Tibial artery (tissue), 4 donors: Measurements from ENCODE around the gene CFAP100.

Experiments
- DNase-seq, 2 donors: peaks; one replicate each; pipeline ENCODE4 v3.0.0-alpha.2; 2019
- H3K27ac ChIP-seq, 2 donors: fragments of 200-600 bp; sonication (generic) in 1 of 2; 1 replicate in 1 of 2; 2 replicates in 1 of 2; pipeline ENCODE4 v1.5.1; 2018 to 2019; ENCODE audit warnings: mild to moderate bottlenecking in 1 of 2
- H3K27me3 ChIP-seq, 2 donors: fragments of 200-600 bp; sonication (generic) in 1 of 2; one replicate each; pipeline versions ENCODE4 v1.5.1 to v1.6.0; 2016 to 2019
- H3K36me3 ChIP-seq, 3 donors: fragments of 200-600 bp; sonication (generic) in 2 of 3; one replicate each; pipeline ENCODE4 v1.5.1; 2016 to 2019; ENCODE audit warnings: mild to moderate bottlenecking in 2 of 3
- H3K4me1 ChIP-seq, 4 donors: fragments of 200-600 bp; sonication (generic) in 2 of 4; 1 replicate in 3 of 4; 2 replicates in 1 of 4; pipeline ENCODE4 v1.5.1; 2016 to 2019
- H3K4me3 ChIP-seq, 2 donors: fragments of 200-600 bp; sonication (generic) in 1 of 2; 1 replicate in 1 of 2; 2 replicates in 1 of 2; pipeline ENCODE4 v1.5.1; 2018 to 2019; ENCODE audit warnings: mild to moderate bottlenecking in 2 of 2
- H3K9me3 ChIP-seq, 3 donors: fragments of 200-600 bp; sonication (generic) in 1 of 3; one replicate each; pipeline ENCODE4 v1.5.1; 2016 to 2019
- CTCF ChIP-seq, 2 experiments: fragments of 200-600 bp in 1 of 2; fragments of 450-650 bp in 1 of 2; IDR thresholded peaks; one replicate each; pipeline ENCODE4 v1.5.1; 2017 to 2019; ENCODE audit warnings: antibody characterized with exemption in 2 of 2, mild to moderate bottlenecking in 1 of 2, moderate library complexity in 1 of 2
- intact Hi-C: fragments of 100-400 bp; cut with DNase I; formaldehyde crosslinking; loops from one replicate; pipeline ENCODE4 v1.15.0; 2023; ENCODE audit warnings: low total_unique reads

Gene CFAP100

GRCh38 chr3:126445506-126445905 lies 50.8 kb downstream of the CFAP100 start:
- Histone ChIP-seq H3K4me1 (peaks cover 0 to 4% (median 0%) of the 10 kb centered on the region in 4 donors), H3K36me3 (peaks cover 29 to 45% (median 40%) of the 10 kb centered on the region in 3 donors), H3K9me3 (no peaks in the 10 kb centered on the region), H3K27ac (no peak overlapping the region), H3K27me3 (no peaks in the 10 kb centered on the region), H3K4me3 (no peak overlapping the region)
- no peak for TF ChIP-seq CTCF (IDR thresholded peaks at IDR 0.05)
- intact Hi-C loops: no loop called here
- DNase-seq: no peak

DNA sequence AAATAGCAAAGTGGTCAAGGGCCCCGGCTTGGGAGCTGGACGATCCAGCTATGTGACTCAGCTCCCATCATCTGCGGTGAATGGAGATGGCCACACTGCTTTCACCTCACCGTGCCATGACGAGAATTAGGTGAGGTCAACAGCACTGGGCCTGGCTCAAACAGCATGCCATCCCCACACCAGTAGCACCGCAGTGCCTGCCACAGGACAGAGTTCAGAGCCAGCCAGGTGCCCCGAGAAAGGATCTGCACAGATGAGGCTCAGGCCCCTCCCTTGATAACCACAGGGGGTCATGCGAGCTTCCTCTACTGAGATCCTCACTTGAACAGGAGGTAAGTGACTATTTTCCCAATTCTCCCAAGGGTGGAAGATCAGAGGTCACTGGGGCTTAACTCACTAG lies 51.6 kb downstream of the CFAP100 start:
- Histone ChIP-seq H3K27me3 (no peaks in the 10 kb centered on the region), H3K4me1 (peaks cover 0 to 4% (median 0%) of the 10 kb centered on the region in 4 donors), H3K27ac (no peak overlapping the region), H3K36me3 (peaks cover 33 to 45% (median 40%) of the 10 kb centered on the region in 3 donors), H3K4me3 (no peak overlapping the region), H3K9me3 (no peaks in the 10 kb centered on the region)
- intact Hi-C loops: no loop called here
- TF ChIP-seq CTCF (IDR thresholded peaks at IDR 0.05): no peak
- DNase-seq: peak in 1 of 2 donors; percentile 54

DNA sequence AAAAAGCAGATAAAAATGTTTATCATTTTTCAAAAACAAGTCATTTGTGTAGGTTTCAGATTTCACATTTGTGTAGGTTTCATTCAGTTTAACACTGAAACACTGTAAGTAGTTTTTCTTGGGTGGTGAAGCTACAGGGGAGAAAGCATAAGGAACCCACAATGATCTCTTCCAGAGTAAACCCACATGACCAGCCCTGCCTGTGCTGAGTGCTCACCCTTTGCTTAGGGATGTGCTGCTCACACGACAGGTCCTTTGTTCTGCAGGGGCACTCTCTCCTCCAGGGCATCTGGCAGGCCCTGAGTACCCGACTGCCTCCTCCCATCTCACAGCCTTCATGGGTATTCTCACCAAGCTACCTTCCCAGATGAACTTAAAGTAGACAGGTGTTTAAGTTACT lies 52.1 kb downstream of the CFAP100 start:
- DNase-seq: no peak
- H3K27me3 ChIP-seq: no peaks in the 10 kb centered on the region
- no peak for TF ChIP-seq CTCF (IDR thresholded peaks at IDR 0.05)
- intact Hi-C loops: no loop called here
- peaks cover 34 to 45% (median 40%) of the 10 kb centered on the region in 3 donors for H3K36me3 ChIP-seq
- H3K4me1 ChIP-seq: peaks cover 0 to 4% (median 0%) of the 10 kb centered on the region in 4 donors
- no peaks in the 10 kb centered on the region for H3K9me3 ChIP-seq
- no peak overlapping the region for H3K27ac ChIP-seq
- no peak overlapping the region for H3K4me3 ChIP-seq

GRCh38 chr3:126447456-126448106 lies 52.9 kb downstream of the CFAP100 start:
- no peaks in the 10 kb centered on the region for H3K27me3 ChIP-seq
- H3K9me3 ChIP-seq: no peaks in the 10 kb centered on the region
- DNase-seq: no peak
- H3K36me3 ChIP-seq: peaks cover 40 to 53% (median 46%) of the 10 kb centered on the region in 3 donors
- no peak overlapping the region for H3K4me3 ChIP-seq
- TF ChIP-seq CTCF (IDR thresholded peaks at IDR 0.05): no peak
- peaks cover 0 to 4% (median 0%) of the 10 kb centered on the region in 4 donors for H3K4me1 ChIP-seq
- intact Hi-C loops: no loop called here
- H3K27ac ChIP-seq: no peak overlapping the region

DNA sequence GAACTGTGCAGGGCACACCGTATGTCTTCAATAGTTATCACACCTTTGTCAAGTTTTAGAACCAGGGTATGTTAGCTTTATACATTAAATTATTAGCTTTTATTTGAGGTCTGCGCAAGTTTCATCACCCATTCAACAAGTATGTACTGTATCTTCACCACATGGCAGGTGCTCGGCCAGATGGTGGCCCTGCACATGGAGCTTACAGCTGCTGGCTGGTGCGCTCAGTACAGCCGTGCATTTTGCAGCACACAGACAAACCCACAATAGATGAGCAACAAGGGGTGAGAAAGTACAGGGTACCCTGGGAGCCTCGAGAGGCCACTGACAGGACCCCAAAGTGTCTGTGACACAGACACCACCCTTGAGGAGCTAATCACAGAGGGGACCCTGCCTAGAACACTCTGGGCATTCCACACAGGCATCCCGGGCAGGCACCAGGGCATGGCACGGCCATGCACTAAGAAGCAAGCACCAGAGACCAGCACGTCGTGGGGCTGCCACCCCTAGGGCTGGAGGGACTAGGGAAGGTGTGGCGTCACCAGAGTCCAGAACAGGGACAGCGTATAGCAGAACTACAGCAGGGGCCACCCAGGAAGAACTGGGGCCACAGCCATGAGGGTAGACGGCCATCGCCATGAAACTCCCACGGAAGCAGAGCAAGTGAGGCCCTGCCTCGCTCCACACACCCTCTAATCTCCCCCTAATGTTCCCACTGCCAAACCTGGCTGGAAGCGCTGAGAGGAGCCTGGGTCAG lies 53.6 kb downstream of the CFAP100 start:
- H3K9me3 ChIP-seq: no peaks in the 10 kb centered on the region
- H3K27ac ChIP-seq: no peak overlapping the region
- no peaks in the 10 kb centered on the region for H3K27me3 ChIP-seq
- peaks cover 0 to 4% (median 0%) of the 10 kb centered on the region in 4 donors for H3K4me1 ChIP-seq
- no peak overlapping the region for H3K4me3 ChIP-seq
- TF ChIP-seq CTCF (IDR thresholded peaks at IDR 0.05): no peak
- peaks cover 40 to 56% (median 54%) of the 10 kb centered on the region in 3 donors for H3K36me3 ChIP-seq
- no peak for DNase-seq
- intact Hi-C loops: no loop called here
